ENCODE results near the gene PXYLP1. TPM values are rescaled to one million over a fixed set of nuclear protein-coding genes. Genes with fewer than 3 reads are reported as not detected.
"Not testable (repeated sequence)": the region's sequence is repeated elsewhere in the genome, so short reads cannot be mapped to it uniquely, and the experiment has no call there.

The PXYLP1 gene
- total RNA-seq, 1 experiment from 2014 or later: 7.8 TPM

- CTCF ChIA-PET: no interaction called here
- H2AFZ ChIP-seq: no peak overlapping the region
- BruUV-seq (replicated peaks): no TSS peak
Observed at GRCh38 chr3:141294301-141294700, 62.7 kb downstream of the PXYLP1 start.

GRCh38 chr3:141294848-141295247, 63.2 kb downstream of the PXYLP1 start:
- no peak for TF ChIP-seq CTCF (conservative IDR thresholded peaks at IDR 0.05)
- no peak for TF ChIP-seq EZH2 (IDR thresholded peaks at IDR 0.05; ENCODE audit: low read depth)
- Histone ChIP-seq H3F3A (ENCODE audit: insufficient read depth, low read depth) (peaks cover 7% of the 10 kb centered on the region; the same call in 1 of the 2 replicates), H3K9me2 (ENCODE audit: insufficient read depth) (no peaks in the 10 kb centered on the region), H3K4me2 (peak overlapping the region; percentile 55), H3K27ac (peak overlapping the region; percentile 48), H4K20me1 (ENCODE audit: insufficient read depth) (no peaks in the 10 kb centered on the region), H3K4me3 (no peak overlapping the region; the same call in 1 of the 2 replicates), H3K4me1 (replicated peaks; ENCODE audit: insufficient read depth) (peaks cover 11% of the 10 kb centered on the region; the same call in 1 of the 2 replicates), H3K36me3 (ENCODE audit: low read depth) (no peaks in the 10 kb centered on the region), H3K9me3 (ENCODE audit: insufficient read depth, low read depth) (no peaks in the 10 kb centered on the region), H2AFZ (no peak overlapping the region), H3K27me3 (ENCODE audit: insufficient read depth, low read depth) (no peaks in the 10 kb centered on the region), H3K79me2 (ENCODE audit: low read depth) (no peaks in the 10 kb centered on the region)
- POLR2A ChIA-PET (ENCODE audit: unreplicated experiment): interaction anchor here (0.6 to 1.0 kb wide), 2 partner anchors 160 to 352 kb away, joined by 3 to 11 read pairs; no protein-coding TSS in a partner anchor
- DNase-seq: peak in 1 of 2 experiments; percentile 79
- BruUV-seq (replicated peaks): no TSS peak
- intact Hi-C loops (cut with micrococcal nuclease; ENCODE audit: unreplicated experiment): no loop called here
- CTCF ChIA-PET: interaction anchor here (1.0 kb wide), 1 partner anchor 63 kb away, joined by 6 read pairs; the partner anchor contains the start of gene PXYLP1

More at GRCh38 chr3:141294301-141294700, 62.7 kb downstream of the PXYLP1 start:
- Histone ChIP-seq H3K9me3 (ENCODE audit: insufficient read depth, low read depth) (no peaks in the 10 kb centered on the region), H3K4me1 (replicated peaks; ENCODE audit: insufficient read depth) (peaks cover 11% of the 10 kb centered on the region; the same call in 1 of the 2 replicates), H3K27ac (peak overlapping the region; percentile 48), H3F3A (ENCODE audit: insufficient read depth, low read depth) (peaks cover 7% of the 10 kb centered on the region; the same call in 1 of the 2 replicates), H3K27me3 (ENCODE audit: insufficient read depth, low read depth) (no peaks in the 10 kb centered on the region), H3K4me2 (peak overlapping the region; percentile 55), H3K4me3 (peak overlapping the region; percentile 26; the same call in 1 of the 2 replicates), H4K20me1 (ENCODE audit: insufficient read depth) (no peaks in the 10 kb centered on the region), H3K36me3 (ENCODE audit: low read depth) (no peaks in the 10 kb centered on the region; the same call in 1 of the 2 replicates), H3K9me2 (ENCODE audit: insufficient read depth) (no peaks in the 10 kb centered on the region), H3K79me2 (ENCODE audit: low read depth) (no peaks in the 10 kb centered on the region)
- intact Hi-C loops (cut with micrococcal nuclease; ENCODE audit: unreplicated experiment): no loop called here
- POLR2A ChIA-PET (ENCODE audit: unreplicated experiment): interaction anchor here (1.0 kb wide), 1 partner anchor 351 kb away, joined by 3 read pairs; no protein-coding TSS in a partner anchor
- TF ChIP-seq EZH2 (IDR thresholded peaks at IDR 0.05; ENCODE audit: low read depth): no peak
- no peak for TF ChIP-seq CTCF (conservative IDR thresholded peaks at IDR 0.05)
- DNase-seq: no peak

- BruUV-seq (replicated peaks); H3K4me3 ChIP-seq; POLR2A ChIA-PET (ENCODE audit: unreplicated experiment); CTCF ChIA-PET; H3K27me3 ChIP-seq (ENCODE audit: insufficient read depth, low read depth); H4K20me1 ChIP-seq (ENCODE audit: insufficient read depth); H3K4me2 ChIP-seq; H2AFZ ChIP-seq; H3K79me2 ChIP-seq (ENCODE audit: low read depth); H3K9me3 ChIP-seq (ENCODE audit: insufficient read depth, low read depth); H3K9me2 ChIP-seq (ENCODE audit: insufficient read depth); H3K27ac ChIP-seq; DNase-seq; H3K36me3 ChIP-seq (ENCODE audit: low read depth): not testable (repeated sequence)
- H3K4me1 ChIP-seq (replicated peaks; ENCODE audit: insufficient read depth): peaks cover 11% of the 10 kb centered on the region
- intact Hi-C loops (cut with micrococcal nuclease; ENCODE audit: unreplicated experiment): loop anchor here (10.0 kb wide), 1 partner anchor 296 kb away; no protein-coding TSS in a partner anchor
- H3F3A ChIP-seq (ENCODE audit: insufficient read depth, low read depth): peaks cover 10% of the 10 kb centered on the region; the same call in 1 of the 2 replicates
Observed at GRCh38 chr3:141300426-141300825, 68.8 kb downstream of the PXYLP1 start.
